ENCODE results near the gene SFMBT1.

The SFMBT1 gene

DNA sequence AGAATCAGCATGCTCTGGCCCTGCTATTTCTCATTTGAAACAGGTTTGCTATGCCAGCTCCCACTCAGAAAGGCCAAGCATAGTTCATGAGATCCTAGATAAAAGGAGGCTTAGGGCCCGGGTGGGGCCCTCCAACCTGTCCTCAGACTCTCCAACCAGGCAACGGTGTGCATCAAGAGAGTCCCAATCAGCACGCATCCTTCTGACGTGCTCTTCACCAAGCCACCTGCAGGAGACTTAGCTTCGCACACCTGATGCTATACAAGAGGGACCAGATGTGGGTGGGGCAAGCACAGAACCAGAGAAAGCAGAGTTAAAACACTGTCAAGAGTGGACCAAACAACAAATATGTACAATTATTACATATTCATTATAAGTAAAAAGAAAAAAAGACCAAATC, 165.8 kb downstream of the SFMBT1 start:
- no peak for DNase-seq

DNA sequence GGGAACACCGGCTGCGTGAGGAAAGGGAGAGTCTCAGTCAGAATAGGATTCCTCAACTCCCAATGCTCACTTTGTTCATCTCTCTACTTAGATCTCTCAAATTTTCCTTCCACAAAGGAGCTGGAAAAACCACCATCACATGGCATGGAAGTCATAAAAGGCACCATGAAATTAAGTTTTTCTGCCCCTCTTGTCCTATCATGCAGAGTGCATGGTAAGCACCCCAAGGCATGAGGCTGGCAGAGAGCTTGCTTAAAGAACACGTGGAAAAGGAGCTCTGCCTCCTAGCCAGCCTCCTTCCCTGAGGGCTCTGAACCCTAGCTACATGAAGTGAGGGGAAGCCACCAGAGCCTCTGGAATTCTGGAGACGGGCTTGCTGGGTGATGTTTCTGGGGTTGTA, 166.3 kb downstream of the SFMBT1 start:
- no peak for DNase-seq

DNA sequence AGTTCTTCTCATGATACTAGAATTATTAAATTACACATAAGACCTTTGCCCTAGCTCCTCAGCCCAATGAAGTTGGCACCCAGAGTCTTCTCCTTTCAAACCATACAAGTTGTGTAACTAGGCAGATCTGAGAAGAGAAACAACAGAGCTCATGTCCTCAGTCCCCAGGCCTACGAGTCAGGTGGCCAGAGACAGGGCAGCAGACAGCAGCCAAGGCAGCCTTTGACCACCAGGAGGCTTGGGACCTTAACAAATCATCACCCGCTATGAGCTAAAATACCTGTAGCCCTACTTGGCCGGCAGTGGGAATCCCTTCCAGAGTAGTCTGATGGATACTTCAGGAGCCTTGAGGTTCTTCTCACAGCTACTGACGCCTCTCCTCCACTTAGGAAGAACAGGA, 166.8 kb downstream of the SFMBT1 start:
- DNase-seq = no peak

DNA sequence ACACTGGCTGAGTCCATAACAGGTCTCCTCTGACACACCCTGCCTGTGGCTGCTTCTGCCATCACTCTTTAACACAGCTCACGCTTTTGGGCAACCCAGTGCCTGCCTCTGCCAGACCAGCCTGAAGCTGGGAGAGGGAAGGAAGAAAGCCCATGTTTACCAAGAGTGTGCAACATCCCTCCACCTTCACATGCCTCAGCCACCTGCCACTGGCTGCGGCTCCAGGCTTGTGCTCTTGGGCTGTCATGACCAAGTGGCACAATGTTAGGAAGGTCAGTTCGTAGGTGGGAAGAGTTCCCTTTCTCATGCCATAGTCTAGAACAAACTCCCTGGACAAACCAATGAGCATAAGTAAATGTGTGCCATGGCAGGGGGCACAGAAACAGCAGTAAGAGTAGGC, 168.8 kb downstream of the SFMBT1 start:
- no peak for DNase-seq

DNA sequence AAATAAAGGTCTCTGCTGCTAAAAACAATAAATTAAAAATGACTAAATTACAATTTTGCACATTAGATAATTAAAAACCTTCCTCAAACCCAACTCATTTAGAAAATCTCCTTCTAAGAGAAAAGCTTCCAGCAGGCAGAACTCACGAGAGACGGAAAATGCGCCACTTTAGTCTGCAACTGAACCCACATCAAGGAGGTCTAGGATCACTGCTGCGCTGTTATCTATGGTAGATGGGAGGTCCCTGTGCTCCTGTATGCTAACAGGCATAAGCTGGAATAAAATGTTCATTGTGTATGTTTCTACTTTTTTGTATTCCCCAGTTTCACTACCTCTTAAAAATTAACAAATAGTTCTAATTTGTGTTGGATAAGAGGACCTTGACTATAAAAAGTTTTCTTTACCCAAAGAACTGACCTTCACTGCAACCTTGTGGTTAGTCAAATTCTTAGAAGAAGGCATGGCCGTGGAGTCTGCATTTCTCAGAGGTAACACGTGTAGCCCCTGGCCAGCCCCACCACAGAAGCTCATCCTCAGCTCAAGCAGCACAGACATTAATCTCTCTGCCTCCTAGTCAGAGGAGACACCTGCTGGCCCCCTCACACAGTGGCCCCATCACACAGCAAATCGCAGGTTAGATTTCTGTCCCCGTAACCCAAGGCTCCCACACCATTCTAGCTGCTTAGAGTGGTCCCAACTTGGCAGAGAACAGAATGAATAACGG, 170.8 kb downstream of the SFMBT1 start:
- no peak for DNase-seq

DNA sequence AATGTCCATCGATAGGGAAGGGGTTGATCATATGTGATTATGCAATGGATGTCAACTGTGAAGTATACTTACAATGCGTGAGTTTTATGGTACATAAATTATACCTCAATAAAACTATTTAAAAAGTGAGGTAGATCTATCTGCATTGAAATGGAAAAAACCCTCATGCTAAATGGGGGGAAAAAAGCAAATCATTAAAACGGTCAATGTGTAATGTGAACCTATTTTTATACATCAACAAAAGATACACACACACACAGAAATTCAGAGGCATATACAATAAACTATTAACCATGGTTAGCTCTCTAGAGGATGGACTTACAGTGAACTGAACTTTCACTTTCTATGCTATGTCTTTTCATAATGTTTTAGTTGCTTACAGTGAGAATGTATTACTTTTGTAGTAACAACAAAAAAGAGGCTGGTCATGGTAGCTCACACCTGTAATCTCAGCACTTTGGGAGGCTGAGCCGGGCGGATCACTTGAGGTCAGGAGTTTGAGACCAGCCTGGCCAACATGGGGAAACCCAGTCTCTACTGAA, 171.6 kb downstream of the SFMBT1 start:
- DNase-seq = no peak

DNA sequence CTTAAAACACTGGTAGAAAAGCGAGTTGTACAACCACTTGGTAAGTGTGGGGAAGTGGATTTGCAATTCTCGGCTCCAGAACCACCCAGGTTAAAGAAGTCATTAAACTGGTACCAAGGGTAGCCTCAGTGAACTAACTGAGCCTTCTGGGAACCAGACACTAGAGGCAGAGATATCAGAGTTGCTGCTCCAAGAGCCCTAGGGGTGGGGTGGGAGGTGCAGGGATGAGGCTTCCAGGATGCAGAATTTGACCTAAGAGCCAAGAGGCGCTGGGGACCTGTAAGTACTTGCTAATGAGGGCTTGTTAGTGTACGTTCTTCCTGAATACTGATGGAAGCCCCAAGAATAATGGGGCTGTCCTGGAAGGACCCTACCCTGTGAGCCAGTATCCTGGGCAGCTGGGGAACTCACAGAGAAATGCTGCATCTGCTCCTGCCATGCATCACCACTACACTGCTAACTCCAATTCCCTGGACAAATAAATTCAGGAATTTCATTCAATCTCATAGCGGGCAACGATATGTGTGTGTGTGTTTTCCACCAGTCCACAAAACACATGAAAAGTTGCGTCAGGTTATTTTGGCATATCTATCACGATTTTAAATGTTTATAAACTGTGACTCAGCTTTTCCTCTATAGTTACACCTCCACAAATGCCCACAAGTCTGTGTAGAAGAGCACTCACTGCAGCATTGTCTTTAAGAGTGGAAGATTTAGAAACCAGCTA, 172.3 kb downstream of the SFMBT1 start:
- no peak for DNase-seq

DNA sequence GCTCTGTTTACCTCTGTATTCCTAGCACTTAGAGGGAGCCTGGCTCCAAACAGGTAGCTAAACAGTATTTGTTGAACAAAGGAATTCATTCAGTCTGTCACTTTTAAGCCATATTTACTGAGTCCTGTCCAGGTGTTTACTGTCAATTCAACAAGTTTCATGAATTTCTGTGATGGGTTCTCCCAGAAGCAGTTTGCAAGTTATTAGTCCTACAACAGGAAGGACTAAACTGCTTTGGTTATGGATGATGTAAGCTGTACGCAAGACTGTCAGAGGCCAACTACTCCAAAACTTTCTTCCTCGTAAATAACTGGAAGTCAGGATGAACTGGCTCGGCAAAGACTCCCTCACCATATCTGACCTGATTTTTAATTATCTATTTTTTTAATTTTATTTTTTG, 173.6 kb downstream of the SFMBT1 start:
- no peak for DNase-seq

DNA sequence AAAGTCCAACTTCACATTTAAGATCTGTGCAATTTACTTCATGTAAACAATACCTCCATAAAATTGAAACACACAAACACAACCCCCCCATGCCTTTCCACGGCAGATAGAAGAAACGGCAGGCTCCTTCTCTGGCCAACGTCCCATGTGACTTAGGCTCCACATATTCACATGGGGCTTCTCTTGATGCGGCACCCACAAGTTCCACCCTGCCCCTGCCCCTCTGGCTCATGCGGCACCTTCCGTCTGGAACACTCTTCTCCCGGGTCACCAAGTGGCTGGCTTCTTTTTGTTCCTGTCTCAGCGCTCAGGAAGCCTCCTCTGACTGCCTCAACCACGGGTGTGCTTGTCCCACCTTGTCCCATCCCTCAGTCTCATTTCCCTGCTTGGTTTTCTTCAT, 174.1 kb downstream of the SFMBT1 start:
- no peak for DNase-seq

DNA sequence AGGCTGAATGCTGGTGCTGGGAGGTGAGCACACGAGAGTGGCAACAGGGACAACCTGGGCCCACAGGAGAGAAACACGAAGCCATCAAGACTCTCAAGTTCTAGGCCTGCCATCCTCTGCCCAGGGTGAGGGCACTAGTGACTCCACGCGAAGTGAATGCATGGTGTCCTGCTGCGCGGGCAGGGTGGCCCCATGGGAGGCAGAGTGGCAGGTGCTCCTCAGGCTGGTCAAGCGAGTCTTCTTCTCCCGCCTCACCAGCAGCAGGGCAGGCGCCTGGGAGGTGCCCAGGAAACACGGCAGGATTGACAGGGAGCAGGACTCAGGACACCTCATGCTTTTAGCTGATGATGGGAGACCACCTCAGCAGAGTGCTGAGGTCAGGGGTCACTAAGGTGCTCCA, 175.4 kb downstream of the SFMBT1 start:
- no peak for DNase-seq

DNA sequence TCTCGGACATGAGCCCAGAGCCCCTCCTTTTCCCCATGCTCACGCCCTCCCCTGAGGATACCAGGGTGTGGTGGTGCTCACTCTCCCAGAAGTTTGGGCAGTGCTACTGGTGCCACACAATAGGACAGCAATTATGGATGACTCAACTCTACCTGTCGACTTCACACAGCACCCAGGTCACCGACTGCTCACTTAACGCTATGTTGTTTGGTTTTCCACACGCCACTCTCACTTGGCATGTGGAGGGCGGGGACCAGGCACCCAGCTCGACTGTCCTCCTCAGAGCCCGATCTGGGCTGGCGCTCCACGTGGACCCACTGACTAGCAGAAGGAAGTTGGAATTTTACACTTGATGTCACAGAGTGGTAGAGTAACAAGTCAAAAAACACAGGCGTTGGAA, 179.4 kb downstream of the SFMBT1 start:
- DNase-seq = no peak

DNA sequence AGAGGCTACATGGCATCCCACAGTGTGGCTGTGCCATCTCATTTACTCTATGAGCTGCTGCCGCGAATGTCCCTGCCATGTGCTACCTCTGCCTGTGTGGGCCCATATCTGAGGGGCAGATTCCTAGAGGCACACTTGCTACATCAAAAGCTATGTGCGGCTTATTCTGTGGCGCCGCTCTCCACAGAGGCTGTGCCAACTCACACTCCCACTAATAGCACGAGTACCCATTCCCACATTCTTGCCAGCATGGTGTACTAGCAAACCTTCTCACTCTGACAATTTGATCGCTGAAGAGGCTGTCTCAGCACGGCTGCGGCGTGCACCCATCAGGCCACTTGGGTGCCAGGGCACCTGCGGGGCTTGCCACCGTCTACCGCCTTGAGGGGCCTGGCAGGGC, 179.9 kb downstream of the SFMBT1 start:
- no peak for DNase-seq

DNA sequence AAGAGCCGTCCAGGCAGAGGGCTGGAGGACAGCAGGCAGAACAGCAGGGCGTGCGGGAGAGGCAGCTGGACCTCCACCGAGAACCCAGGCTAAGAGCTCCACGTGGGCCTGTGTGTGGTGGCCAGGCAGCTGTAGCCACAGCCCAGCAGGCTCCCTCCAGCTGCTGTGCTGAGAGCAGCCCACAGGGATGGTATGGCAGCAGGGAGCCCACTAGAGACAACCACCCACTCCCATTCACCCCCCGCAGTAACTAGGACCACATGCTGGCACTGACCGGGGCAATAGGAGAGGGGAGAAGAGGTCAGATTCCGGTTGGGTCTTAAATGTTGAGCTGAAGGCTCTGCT, 185.5 kb downstream of the SFMBT1 start:
- no peak for DNase-seq

DNA sequence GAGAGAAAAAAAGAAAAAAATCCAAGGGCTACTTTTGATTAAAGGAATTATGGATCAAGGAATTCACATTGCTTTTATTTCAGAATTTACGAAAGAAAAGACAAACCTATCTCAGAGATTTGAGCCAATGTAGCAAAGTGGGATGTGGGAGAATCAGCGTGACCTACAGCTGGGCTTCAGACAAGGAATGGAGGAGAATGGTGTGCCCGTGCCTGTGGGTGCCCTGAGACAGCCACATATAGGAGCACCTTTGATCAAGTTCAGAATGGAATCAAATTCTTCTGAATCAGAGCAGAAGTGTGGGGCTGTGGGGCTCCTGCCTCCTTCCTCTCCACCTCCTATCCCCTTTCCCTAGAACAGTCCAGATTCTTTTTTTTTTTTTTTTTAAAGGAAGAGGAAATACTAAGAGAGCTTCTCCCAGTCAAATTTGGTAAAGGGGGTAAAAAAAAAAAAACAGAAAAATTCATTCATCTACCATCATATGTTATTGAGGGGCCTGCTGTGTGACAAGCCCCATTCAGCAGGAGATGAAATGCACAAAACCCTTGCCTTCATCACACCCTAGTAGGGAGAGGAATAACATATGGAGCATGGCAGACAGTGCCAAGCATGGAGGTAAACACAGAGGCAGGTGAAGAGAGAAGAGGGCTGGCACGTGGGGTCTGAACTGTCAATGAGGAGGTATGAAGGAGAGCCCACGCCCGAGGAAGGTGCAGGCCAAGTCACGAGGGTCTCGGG, 186.0 kb downstream of the SFMBT1 start:
- no peak for DNase-seq

DNA sequence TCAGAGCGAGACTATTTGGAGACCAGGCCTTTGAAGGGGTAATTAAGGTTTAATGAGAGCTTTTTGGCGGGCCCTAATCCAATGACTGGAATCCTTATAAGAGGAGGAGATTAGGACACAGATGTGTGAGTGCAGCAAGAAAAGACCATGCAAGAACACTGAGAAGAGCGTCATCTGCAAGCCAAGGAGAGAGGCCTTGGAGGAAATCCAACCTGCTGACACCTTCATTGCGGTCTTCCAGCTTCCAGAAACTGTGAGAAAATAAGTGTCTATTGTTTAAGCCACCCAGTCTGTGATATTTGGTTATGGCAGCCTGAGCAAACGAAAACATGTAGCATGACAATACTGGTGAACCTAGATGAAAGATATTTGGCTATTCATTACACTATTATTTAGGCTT, 188.0 kb downstream of the SFMBT1 start:
- no peak for DNase-seq

DNA sequence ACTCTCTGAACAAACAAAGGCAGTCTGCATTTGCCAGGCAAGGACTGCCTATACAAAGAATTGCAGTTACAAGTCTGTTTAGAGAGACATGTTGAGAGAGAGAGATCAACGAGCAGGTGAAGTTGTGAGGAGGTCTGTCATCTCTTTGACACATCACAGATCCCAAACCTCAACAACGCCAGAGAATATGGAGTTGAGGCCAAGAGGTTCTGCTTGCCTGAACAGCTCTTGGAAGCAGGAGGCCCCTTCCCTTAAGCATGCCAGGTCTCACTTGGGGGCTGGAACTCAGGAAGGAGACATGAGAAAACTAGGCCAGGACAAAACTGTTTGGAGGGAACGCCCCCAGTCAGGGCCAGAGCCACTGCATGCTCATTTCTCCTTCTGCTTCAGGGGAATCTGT, 188.7 kb downstream of the SFMBT1 start:
- DNase-seq = no peak

DNA sequence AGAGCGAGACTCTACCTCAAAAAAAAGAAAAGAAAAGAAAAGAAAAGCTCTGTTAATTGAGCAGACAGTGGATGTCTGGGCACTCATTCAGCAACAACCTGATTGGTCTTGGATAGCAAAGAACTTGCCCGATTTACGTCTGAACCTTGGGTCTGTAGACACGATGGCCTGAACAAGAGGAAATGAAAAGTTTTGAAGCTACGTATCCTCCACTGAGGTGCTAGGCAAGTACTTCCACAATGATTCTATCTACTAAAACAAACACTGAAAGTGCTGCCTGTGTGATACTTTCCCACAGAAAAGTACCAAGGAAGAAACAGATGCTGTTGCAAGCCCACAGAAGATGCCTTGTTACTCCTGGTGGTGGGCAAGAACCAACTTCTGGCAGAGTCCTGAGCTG, 189.2 kb downstream of the SFMBT1 start:
- no peak for DNase-seq

DNA sequence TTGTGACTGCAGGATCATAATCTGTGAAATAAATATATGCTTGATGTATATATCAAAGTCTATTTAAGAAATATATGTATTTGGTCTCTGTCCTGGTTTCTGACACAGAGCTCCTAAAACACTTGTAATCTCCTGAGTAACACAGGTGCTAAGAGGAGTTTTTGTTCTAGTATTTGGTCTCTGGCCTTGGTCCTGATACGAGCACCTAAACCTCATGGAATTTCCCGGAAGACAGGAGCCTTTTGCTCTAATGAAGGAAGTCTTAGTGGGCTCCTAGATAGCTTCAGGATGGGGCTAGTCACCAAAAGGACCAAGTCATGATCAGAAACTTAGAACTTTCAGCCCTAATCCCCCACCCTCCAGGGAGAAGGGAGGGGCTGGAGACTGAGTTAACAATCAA, 191.9 kb downstream of the SFMBT1 start:
- DNase-seq = no peak

All from midbrain (tissue), 1 donor.